ENCODE results near the gene CACNA1C.
A peak's percentile ranks its signal among the peaks of the same experiment; 100 is the strongest.

CACNA1C gene

GRCh38 chr12:2451025-2451424 is 398.2 kb downstream of the CACNA1C start:
- no peak for DNase-seq (ENCODE audit: low spot score)

GRCh38 chr12:2451497-2451896 is 398.7 kb downstream of the CACNA1C start:
- no peak for DNase-seq (ENCODE audit: low spot score)

- no peak for DNase-seq (ENCODE audit: low spot score)
Observed at GRCh38 chr12:2453076-2453760, 400.4 kb downstream of the CACNA1C start.

- DNase-seq (ENCODE audit: low spot score), result no peak
Observed at GRCh38 chr12:2453761-2454090, 400.9 kb downstream of the CACNA1C start.

- DNase-seq (ENCODE audit: low spot score), result no peak
Observed at GRCh38 chr12:2454601-2455177, 401.9 kb downstream of the CACNA1C start.

- no peak for DNase-seq (ENCODE audit: low spot score)
Observed at GRCh38 chr12:2455410-2455809, 402.6 kb downstream of the CACNA1C start.

GRCh38 chr12:2456122-2456812 is 403.5 kb downstream of the CACNA1C start:
- no peak for DNase-seq (ENCODE audit: low spot score)

GRCh38 chr12:2456813-2457186 is 404.0 kb downstream of the CACNA1C start:
- no peak for DNase-seq (ENCODE audit: low spot score)

GRCh38 chr12:2457215-2457932 is 404.6 kb downstream of the CACNA1C start:
- no peak for DNase-seq (ENCODE audit: low spot score)

- DNase-seq (ENCODE audit: low spot score), result peak; percentile 60
Observed at GRCh38 chr12:2457933-2458414, 405.2 kb downstream of the CACNA1C start.

- DNase-seq (ENCODE audit: low spot score), result peak; percentile 80
Observed at GRCh38 chr12:2460051-2460670, 407.4 kb downstream of the CACNA1C start.

- no peak for DNase-seq (ENCODE audit: low spot score)
Observed at GRCh38 chr12:2461046-2461445, 408.3 kb downstream of the CACNA1C start.

- no peak for DNase-seq (ENCODE audit: low spot score)
Observed at GRCh38 chr12:2461645-2462044, 408.9 kb downstream of the CACNA1C start.

GRCh38 chr12:2462087-2462486 is 409.3 kb downstream of the CACNA1C start:
- DNase-seq (ENCODE audit: low spot score), result no peak

GRCh38 chr12:2463719-2464118 is 410.9 kb downstream of the CACNA1C start:
- DNase-seq (ENCODE audit: low spot score), result no peak

GRCh38 chr12:2465681-2466080 is 412.9 kb downstream of the CACNA1C start:
- no peak for DNase-seq (ENCODE audit: low spot score)

- no peak for DNase-seq (ENCODE audit: low spot score)
Observed at GRCh38 chr12:2466211-2466610, 413.4 kb downstream of the CACNA1C start.

GRCh38 chr12:2467447-2468195 is 414.8 kb downstream of the CACNA1C start:
- DNase-seq (ENCODE audit: low spot score), result no peak

GRCh38 chr12:2475984-2476383 is 423.2 kb downstream of the CACNA1C start:
- no peak for DNase-seq (ENCODE audit: low spot score)

- no peak for DNase-seq (ENCODE audit: low spot score)
Observed at GRCh38 chr12:2477009-2477766, 424.4 kb downstream of the CACNA1C start.

Measured in SK-N-DZ (cell line).